GM12873 (cell line): ENCODE data around the gene PCGF3.

Experiments
- CTCF ChIP-seq: IDR thresholded peaks from 2 replicates; pipeline ENCODE4 v1.5.1; 2012; ENCODE audit warnings: low read depth, mild to moderate bottlenecking, moderate library complexity, low read length, control low read depth; ENCODE audit not compliant: insufficient read depth; ENCODE audit errors: missing control alignments

PCGF3 gene

GRCh38 chr4:763191-763810 is 57.7 kb downstream of the PCGF3 start:
- no peak for TF ChIP-seq CTCF

GRCh38 chr4:763922-764321 is 58.3 kb downstream of the PCGF3 start:
- TF ChIP-seq CTCF, result no peak

GRCh38 chr4:764405-765169 is 59.0 kb downstream of the PCGF3 start:
- no peak for TF ChIP-seq CTCF

- TF ChIP-seq CTCF, result no peak
Observed at GRCh38 chr4:766152-766515, 60.5 kb downstream of the PCGF3 start.

GRCh38 chr4:766559-767283 is 61.1 kb downstream of the PCGF3 start:
- TF ChIP-seq CTCF, result no peak

- no peak for TF ChIP-seq CTCF
Observed at GRCh38 chr4:768076-768475, 62.4 kb downstream of the PCGF3 start.

GRCh38 chr4:768995-769394 is 63.4 kb downstream of the PCGF3 start:
- TF ChIP-seq CTCF, result no peak
